ENCODE measurements around the gene CHMP5. TPM values are rescaled to one million over a fixed set of nuclear protein-coding genes. Genes with fewer than 3 reads are reported as not detected.
A peak's percentile ranks its signal among the peaks of the same experiment; 100 is the strongest.

CHMP5 gene
- polyA plus RNA-seq, 1 of the 3 experiments (the other 2 are of a cell fraction): 88.3 TPM

DNA sequence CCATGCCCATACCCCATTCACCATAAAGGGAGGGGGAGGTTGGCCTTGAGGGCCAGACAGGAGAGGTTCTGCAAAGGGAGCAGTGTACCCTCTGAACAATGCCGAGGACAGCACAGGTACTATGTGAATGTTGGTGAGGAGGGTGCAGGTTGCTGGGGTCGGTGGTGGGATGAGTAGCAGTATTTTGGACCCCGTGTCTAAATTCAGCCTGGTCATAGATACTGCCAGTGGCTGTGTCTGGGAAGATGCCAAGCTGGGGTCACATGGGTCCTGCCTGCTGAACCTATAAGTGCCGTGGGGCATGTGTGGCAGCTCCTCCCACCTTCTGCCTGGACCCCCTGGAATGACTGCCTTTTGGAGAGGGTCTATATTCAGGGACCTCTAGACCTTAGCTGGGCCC is 36.2 kb upstream of the CHMP5 start:
- peaks cover 2 to 4% of the 10 kb centered on the region in 2 experiments; a peak in 1 of 4 replicates for H3K4me1 ChIP-seq (ENCODE audit: control insufficient read depth in 1 of 2, insufficient read depth in 2 of 2, low read depth in 1 of 2, low read length in 1 of 2)
- no peak for DNase-seq
- no peaks in the 10 kb centered on the region for H3F3A ChIP-seq (replicated peaks; ENCODE audit: insufficient read depth)
- H3K36me3 ChIP-seq (replicated peaks in 1 of 2; ENCODE audit: control insufficient read depth in 1 of 2, insufficient read depth in 2 of 2, low read length in 1 of 2): no peaks in the 10 kb centered on the region
- WGBS (ENCODE audit: low lambda C conversion rate): 51% methylated on average over 2 of the region's 4 CpGs
- TF ChIP-seq JUND (IDR thresholded peaks at IDR 0.05): no peak
- no peak for TF ChIP-seq ELF1 (IDR thresholded peaks at IDR 0.05)
- no peak for TF ChIP-seq CTCF (IDR thresholded peaks at IDR 0.05)
- TF ChIP-seq MXI1 (IDR thresholded peaks at IDR 0.05; ENCODE audit: low read depth, low read length): no peak
- TF ChIP-seq, protein P1, sequence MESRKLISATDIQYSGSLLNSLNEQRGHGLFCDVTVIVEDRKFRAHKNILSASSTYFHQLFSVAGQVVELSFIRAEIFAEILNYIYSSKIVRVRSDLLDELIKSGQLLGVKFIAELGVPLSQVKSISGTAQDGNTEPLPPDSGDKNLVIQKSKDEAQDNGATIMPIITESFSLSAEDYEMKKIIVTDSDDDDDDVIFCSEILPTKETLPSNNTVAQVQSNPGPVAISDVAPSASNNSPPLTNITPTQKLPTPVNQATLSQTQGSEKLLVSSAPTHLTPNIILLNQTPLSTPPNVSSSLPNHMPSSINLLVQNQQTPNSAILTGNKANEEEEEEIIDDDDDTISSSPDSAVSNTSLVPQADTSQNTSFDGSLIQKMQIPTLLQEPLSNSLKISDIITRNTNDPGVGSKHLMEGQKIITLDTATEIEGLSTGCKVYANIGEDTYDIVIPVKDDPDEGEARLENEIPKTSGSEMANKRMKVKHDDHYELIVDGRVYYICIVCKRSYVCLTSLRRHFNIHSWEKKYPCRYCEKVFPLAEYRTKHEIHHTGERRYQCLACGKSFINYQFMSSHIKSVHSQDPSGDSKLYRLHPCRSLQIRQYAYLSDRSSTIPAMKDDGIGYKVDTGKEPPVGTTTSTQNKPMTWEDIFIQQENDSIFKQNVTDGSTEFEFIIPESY (IDR thresholded peaks at IDR 0.05; ENCODE audit: borderline replicate concordance, low read depth): no peak
- TF ChIP-seq TEAD4 (IDR thresholded peaks at IDR 0.05; ENCODE audit: borderline replicate concordance, insufficient read depth): no peak
- TF ChIP-seq, protein P2, sequence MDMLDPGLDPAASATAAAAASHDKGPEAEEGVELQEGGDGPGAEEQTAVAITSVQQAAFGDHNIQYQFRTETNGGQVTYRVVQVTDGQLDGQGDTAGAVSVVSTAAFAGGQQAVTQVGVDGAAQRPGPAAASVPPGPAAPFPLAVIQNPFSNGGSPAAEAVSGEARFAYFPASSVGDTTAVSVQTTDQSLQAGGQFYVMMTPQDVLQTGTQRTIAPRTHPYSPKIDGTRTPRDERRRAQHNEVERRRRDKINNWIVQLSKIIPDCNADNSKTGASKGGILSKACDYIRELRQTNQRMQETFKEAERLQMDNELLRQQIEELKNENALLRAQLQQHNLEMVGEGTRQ (IDR thresholded peaks at IDR 0.05; ENCODE audit: borderline replicate concordance, low read depth, low read length): no peak
- no peak for TF ChIP-seq RAD21 (IDR thresholded peaks at IDR 0.05; ENCODE audit: low read length)
- TF ChIP-seq MEF2A (IDR thresholded peaks at IDR 0.05; ENCODE audit: borderline replicate concordance, low read depth): no peak
- no peak for TF ChIP-seq SMC3 (IDR thresholded peaks at IDR 0.05; ENCODE audit: low read depth, low read length)
- H3K9me3 ChIP-seq: no peaks in the 10 kb centered on the region
- ChIA-PET CTCF (interaction anchor here (0.9 to 4.3 kb wide), 3 partner anchors 12 to 147 kb away, joined by 4 to 57 read pairs (median 4); partner anchors contain the start of gene SPINK4), POLR2A (no interaction called here)
- H2AFZ ChIP-seq (ENCODE audit: low read depth): no peak overlapping the region
- no peaks in the 10 kb centered on the region for H3K9me2 ChIP-seq
- H3K4me2 ChIP-seq: no peak overlapping the region
- H4K20me1 ChIP-seq (ENCODE audit: insufficient read depth): no peaks in the 10 kb centered on the region
- H3K9ac ChIP-seq: no peak overlapping the region
- no peak overlapping the region for H3K27ac ChIP-seq (ENCODE audit: low read depth in 2 of 2, low read length in 1 of 2)
- H3K27me3 ChIP-seq (ENCODE audit: insufficient read depth): no peaks in the 10 kb centered on the region
- H3K4me3 ChIP-seq (ENCODE audit: low read depth in 2 of 2, low read length in 1 of 2): no peak overlapping the region
- no peaks in the 10 kb centered on the region for H3K79me2 ChIP-seq (ENCODE audit: insufficient read depth)

GRCh38 chr9:33229359-33230114 is 35.3 kb upstream of the CHMP5 start:
- no peak for DNase-seq
- Histone ChIP-seq H3K9me3 (no peaks in the 10 kb centered on the region), H3K79me2 (ENCODE audit: insufficient read depth) (no peaks in the 10 kb centered on the region), H3F3A (replicated peaks; ENCODE audit: insufficient read depth) (no peaks in the 10 kb centered on the region), H3K27ac (ENCODE audit: low read depth in 2 of 2, low read length in 1 of 2) (no peak overlapping the region), H3K4me1 (ENCODE audit: control insufficient read depth in 1 of 2, insufficient read depth in 2 of 2, low read depth in 1 of 2, low read length in 1 of 2) (peaks cover 6 to 7% of the 10 kb centered on the region in 2 experiments; a peak in 2 of 4 replicates), H3K9me2 (no peaks in the 10 kb centered on the region), H3K4me3 (ENCODE audit: low read depth in 2 of 2, low read length in 1 of 2) (no peak overlapping the region), H4K20me1 (ENCODE audit: insufficient read depth) (no peaks in the 10 kb centered on the region), H3K4me2 (no peak overlapping the region), H3K9ac (no peak overlapping the region), H3K36me3 (replicated peaks in 1 of 2; ENCODE audit: control insufficient read depth in 1 of 2, insufficient read depth in 2 of 2, low read length in 1 of 2) (no peaks in the 10 kb centered on the region), H3K27me3 (ENCODE audit: insufficient read depth) (no peaks in the 10 kb centered on the region), H2AFZ (ENCODE audit: low read depth) (no peak overlapping the region)
- TF ChIP-seq MEF2A (IDR thresholded peaks at IDR 0.05; ENCODE audit: borderline replicate concordance, low read depth) (no peak), RAD21 (IDR thresholded peaks at IDR 0.05; ENCODE audit: low read length) (peak; percentile 39; the same call in 1 of the 2 replicates), CTCF (IDR thresholded peaks at IDR 0.05) (peak; percentile 16; the same call in 1 of the 2 replicates)
- 65% methylated on average over 8 of the region's 9 CpGs for WGBS (ENCODE audit: low lambda C conversion rate)
- CTCF ChIA-PET: interaction anchor here (0.9 to 4.3 kb wide), 3 partner anchors 11 to 148 kb away, joined by 4 to 57 read pairs (median 4); partner anchors contain the start of gene SPINK4
- POLR2A ChIA-PET: no interaction called here

Measured in SK-N-SH (cell line).